Skeletal muscle tissue (tissue), 4 donors: ENCODE results near the gene LRRC2. TPM values are rescaled to one million over a fixed set of nuclear protein-coding genes. Genes with fewer than 3 reads are reported as not detected.
A peak's percentile ranks its signal among the peaks of the same experiment; 100 is the strongest.
"Not testable (repeated sequence)": the region's sequence is repeated elsewhere in the genome, so short reads cannot be mapped to it uniquely, and the experiment has no call there.

Source experiments
- H3K27ac ChIP-seq: one replicate; pipeline ENCODE4 v1.7.0; 2013; ENCODE audit warnings: mild to moderate bottlenecking, low read depth, low read length, inconsistent platforms
- H3K27me3 ChIP-seq, 3 donors: one replicate each; pipeline ENCODE4 v1.7.0; 2013; ENCODE audit warnings: low read length in 3 of 3; ENCODE audit not compliant: control insufficient read depth in 3 of 3, insufficient read depth in 3 of 3
- H3K36me3 ChIP-seq, 3 donors: one replicate each; pipeline ENCODE4 v1.7.0; 2013; ENCODE audit warnings: low read length in 3 of 3; ENCODE audit not compliant: control insufficient read depth in 3 of 3, insufficient read depth in 3 of 3
- H3K4me1 ChIP-seq, 3 donors: one replicate each; pipeline ENCODE4 v1.7.0; 2013; ENCODE audit warnings: low read length in 3 of 3, mild to moderate bottlenecking in 3 of 3; ENCODE audit not compliant: control insufficient read depth in 3 of 3, insufficient read depth in 3 of 3
- H3K4me3 ChIP-seq, 3 donors: one replicate each; pipeline ENCODE4 v1.7.0; 2013; ENCODE audit warnings: low read length in 3 of 3
- H3K9ac ChIP-seq, 3 donors: one replicate each; pipeline ENCODE4 v1.7.0; 2013; ENCODE audit warnings: low read length in 3 of 3, mild to moderate bottlenecking in 3 of 3, moderate library complexity in 2 of 3, low read depth in 1 of 3
- H3K9me3 ChIP-seq, 3 donors: one replicate each; pipeline ENCODE4 v1.7.0; 2013; ENCODE audit warnings: low read length in 3 of 3; ENCODE audit not compliant: control insufficient read depth in 3 of 3
- total RNA-seq: library from RNA; depleted of rRNA; stranded (reverse); fragments of >200 nt; gene quantifications from one replicate; pipeline ENCODE4 v1.2.3, GENCODE V29; 2014
- donor health status: Osteomylitis.

Gene LRRC2
- total RNA-seq, 1 donor from 2014 or later: 3.7 TPM

GRCh38 chr3:46558184-46559043, 7.7 kb downstream of the LRRC2 start:
- H3K27ac ChIP-seq: peak overlapping the region; percentile 80
- peak overlapping the region; percentile 60 to 83 (median 63) for H3K4me3 ChIP-seq
- H3K9ac ChIP-seq: peak overlapping the region; percentile 2 to 86 (median 69)
- H3K4me1 ChIP-seq: peaks cover 45 to 63% (median 62%) of the 10 kb centered on the region in 3 donors
- H3K9me3 ChIP-seq: peaks cover 0 to 4% (median 2%) of the 10 kb centered on the region in 3 donors
- no peaks in the 10 kb centered on the region for H3K27me3 ChIP-seq
- H3K36me3 ChIP-seq: peaks cover 0 to 10% (median 6%) of the 10 kb centered on the region in 3 donors

GRCh38 chr3:46557814-46558183, 8.3 kb downstream of the LRRC2 start:
- Histone ChIP-seq H3K27me3 (no peaks in the 10 kb centered on the region), H3K4me3 (peak overlapping the region; percentile 15 to 83 (median 63)), H3K4me1 (peaks cover 43 to 62% (median 60%) of the 10 kb centered on the region in 3 donors), H3K36me3 (peaks cover 0 to 10% (median 6%) of the 10 kb centered on the region in 3 donors), H3K9me3 (peaks cover 0 to 4% (median 2%) of the 10 kb centered on the region in 3 donors), H3K27ac (peak overlapping the region; percentile 80), H3K9ac (peak overlapping the region in 2 of 3 donors; percentile 69 to 86)

- no peak overlapping the region for H3K27ac ChIP-seq
Measured at GRCh38 chr3:46553154-46553553, 12.9 kb downstream of the LRRC2 start.

GRCh38 chr3:46552538-46552937, 13.6 kb downstream of the LRRC2 start:
- Histone ChIP-seq H3K9me3 (no peaks in the 10 kb centered on the region), H3K27ac (no peak overlapping the region), H3K36me3 (peaks cover 15 to 17% (median 16%) of the 10 kb centered on the region in 3 donors), H3K4me3 (no peak overlapping the region), H3K27me3 (no peaks in the 10 kb centered on the region), H3K9ac (no peak overlapping the region), H3K4me1 (peaks cover 6 to 40% (median 34%) of the 10 kb centered on the region in 3 donors)

More at GRCh38 chr3:46553154-46553553, 12.9 kb downstream of the LRRC2 start:
- H3K36me3 ChIP-seq: peaks cover 15 to 24% (median 22%) of the 10 kb centered on the region in 3 donors
- H3K9ac ChIP-seq: no peak overlapping the region
- H3K4me3 ChIP-seq: no peak overlapping the region
- H3K4me1 ChIP-seq: peaks cover 12 to 46% (median 40%) of the 10 kb centered on the region in 3 donors
- no peaks in the 10 kb centered on the region for H3K27me3 ChIP-seq
- H3K9me3 ChIP-seq: no peaks in the 10 kb centered on the region

- no peak overlapping the region for H3K9ac ChIP-seq
- H3K4me3 ChIP-seq: no peak overlapping the region
- peaks cover 4 to 32% (median 31%) of the 10 kb centered on the region in 3 donors for H3K4me1 ChIP-seq
- no peaks in the 10 kb centered on the region for H3K27me3 ChIP-seq
- peaks cover 15 to 17% (median 16%) of the 10 kb centered on the region in 3 donors for H3K36me3 ChIP-seq
- no peak overlapping the region for H3K27ac ChIP-seq
- no peaks in the 10 kb centered on the region for H3K9me3 ChIP-seq
Measured at GRCh38 chr3:46551615-46552014, 14.5 kb downstream of the LRRC2 start.

- peaks cover 18 to 23% (median 20%) of the 10 kb centered on the region in 3 donors for H3K36me3 ChIP-seq
- H3K4me3 ChIP-seq: no peak overlapping the region
- no peak overlapping the region for H3K27ac ChIP-seq
- peaks cover 4 to 32% (median 31%) of the 10 kb centered on the region in 3 donors for H3K4me1 ChIP-seq
- no peak overlapping the region for H3K9ac ChIP-seq
- H3K27me3 ChIP-seq: no peaks in the 10 kb centered on the region
- no peaks in the 10 kb centered on the region for H3K9me3 ChIP-seq
Measured at GRCh38 chr3:46549989-46550388, 16.1 kb downstream of the LRRC2 start.

- Histone ChIP-seq H3K4me1 (peaks cover 4 to 32% (median 31%) of the 10 kb centered on the region in 3 donors), H3K36me3 (peaks cover 23 to 28% (median 24%) of the 10 kb centered on the region in 3 donors), H3K4me3 (no peak overlapping the region), H3K27me3 (no peaks in the 10 kb centered on the region), H3K9ac (no peak overlapping the region), H3K27ac (no peak overlapping the region), H3K9me3 (no peaks in the 10 kb centered on the region)
Measured at GRCh38 chr3:46549408-46549904, 16.6 kb downstream of the LRRC2 start.

- not testable (repeated sequence) for H3K4me3 ChIP-seq, H3K9ac ChIP-seq, H3K27ac ChIP-seq, H3K27me3 ChIP-seq, H3K9me3 ChIP-seq
- H3K36me3 ChIP-seq: peaks cover 25 to 28% (median 27%) of the 10 kb centered on the region in 3 donors
- H3K4me1 ChIP-seq: peaks cover 4 to 30% (median 25%) of the 10 kb centered on the region in 3 donors
Measured at GRCh38 chr3:46548611-46549010, 17.5 kb downstream of the LRRC2 start.

- Histone ChIP-seq H3K4me3 (no peak overlapping the region), H3K27me3 (no peaks in the 10 kb centered on the region), H3K27ac (peak overlapping the region; percentile 29), H3K9ac (peak overlapping the region in 1 of 3 donors; percentile 42), H3K36me3 (peaks cover 26 to 34% (median 32%) of the 10 kb centered on the region in 3 donors), H3K9me3 (no peaks in the 10 kb centered on the region), H3K4me1 (peaks cover 3 to 23% (median 14%) of the 10 kb centered on the region in 3 donors)
Measured at GRCh38 chr3:46546896-46547440, 19.1 kb downstream of the LRRC2 start.
